ENCODE measurements around the gene GNG12.

- TF ChIP-seq CTCF (IDR thresholded peaks at IDR 0.05; ENCODE audit: low read depth, low read length) (no peak), MAX (IDR thresholded peaks at IDR 0.05; ENCODE audit: low read depth, low read length) (no peak), POLR2A (IDR thresholded peaks at IDR 0.05; ENCODE audit: extremely low read depth, insufficient read length) (no peak), MYC (IDR thresholded peaks at IDR 0.05; ENCODE audit: low read depth, low read length) (no peak)
Measured at GRCh38 chr1:67741121-67741520, 92.1 kb downstream of the GNG12 start.

All from NB4 (cell line).